HepG2 (cell line): Measurements from ENCODE around the gene MYO18B. TPM values are rescaled to one million over a fixed set of nuclear protein-coding genes. Genes with fewer than 3 reads are reported as not detected.

Experiments used
- ATAC-seq: fragments of 200-7000 bp; cut with Tn5 transposase; 3 replicates; pipeline ENCODE4 v1.9.1; 2020; ENCODE audit warnings: mild to moderate bottlenecking, moderate library complexity
- BruUV-seq: library from RNA; stranded (reverse); fragments of 400-500 nt; replicated peaks from 2 replicates; lab custom pipeline; 2021; lab: Mats Ljungman, UMichigan
- CTCF ChIA-PET: fragments of 300-600 bp; formaldehyde crosslinking; extraction: SDS; loops from one replicate; lab custom pipeline; 2021; ENCODE audit warnings: low total read pairs, inconsistent platforms, low intra/inter-chr PET ratio; lab: Yijun Ruan, JAX
- POLR2A ChIA-PET: fragments of 350-600 bp; sonication (Branson Sonifier 250); formaldehyde crosslinking; loops from one replicate; lab custom pipeline; 2020; ENCODE audit warnings: antibody characterized with exemption, inconsistent platforms; lab: Yijun Ruan, JAX
- DNase-seq: peaks from one replicate; pipeline ENCODE4 v3.0.0-alpha.2; 2015; ENCODE audit warnings: low spot score
- FAIRE-seq: peaks from 3 replicates; lab custom pipeline; 2011; peaks lifted over from hg19 to GRCh38; lab: Jason Lieb, UNC
- H2AFZ ChIP-seq: one replicate; pipeline ENCODE4 v1.6.1; 2011; ENCODE audit warnings: low read length, inconsistent platforms
- H3K27ac ChIP-seq: fragments of 300-600 bp; 3 replicates; pipeline ENCODE4 v1.8.0; 2011; ENCODE audit warnings: mixed run types, mild to moderate bottlenecking, mixed read lengths, low read length, inconsistent platforms; ENCODE audit not compliant: insufficient read depth; ENCODE audit errors: extremely low read length
- H3K27me3 ChIP-seq, 2 experiments: fragments of 200-600 bp in 1 of 2; 2 replicates in 1 of 2; 3 replicates in 1 of 2; pipeline versions ENCODE4 v1.6.0 to v1.8.0; 2011; ENCODE audit warnings: low read length in 2 of 2, mild to moderate bottlenecking in 2 of 2, moderate library complexity in 2 of 2, inconsistent platforms in 1 of 2; ENCODE audit not compliant: insufficient read depth in 2 of 2, control insufficient read depth in 1 of 2
- H3K36me3 ChIP-seq, 2 experiments: fragments of 200-600 bp in 1 of 2; replicated peaks in 1 of 2; 2 replicates in 1 of 2; 3 replicates in 1 of 2; pipeline versions ENCODE4 v1.5.1 to v1.8.0; 2011; ENCODE audit warnings: low read length in 2 of 2, inconsistent platforms in 1 of 2; ENCODE audit not compliant: insufficient read depth in 2 of 2, control insufficient read depth in 1 of 2
- H3K4me1 ChIP-seq: 2 replicates; pipeline ENCODE4 v1.5.1; 2012; ENCODE audit warnings: low read length, inconsistent platforms; ENCODE audit not compliant: insufficient read depth
- H3K4me2 ChIP-seq: 2 replicates; pipeline ENCODE4 v1.6.0; 2011; ENCODE audit warnings: low read depth, low read length, inconsistent platforms
- H3K4me3 ChIP-seq, 3 experiments: fragments of 200-600 bp in 1 of 3; sonication (generic), shearing (Covaris generic) in 1 of 3; replicated peaks in 1 of 3; 2 replicates each; pipeline ENCODE4 v1.5.1; 2011 to 2016; ENCODE audit warnings: low read length in 3 of 3, inconsistent platforms in 2 of 3, low read depth in 2 of 3, mild to moderate bottlenecking in 2 of 3, control low read depth in 1 of 3, mixed read lengths in 1 of 3; ENCODE audit not compliant: insufficient read depth in 1 of 3
- H3K79me2 ChIP-seq: one replicate; pipeline ENCODE4 v1.6.1; 2011; ENCODE audit warnings: low read length, inconsistent platforms; ENCODE audit not compliant: insufficient read depth
- H3K9ac ChIP-seq: 2 replicates; pipeline ENCODE4 v1.6.0; 2011; ENCODE audit warnings: mild to moderate bottlenecking, low read depth, low read length, inconsistent platforms; ENCODE audit not compliant: insufficient read depth
- H3K9me3 ChIP-seq: 2 replicates; pipeline ENCODE4 v1.5.1; 2012; ENCODE audit warnings: mild to moderate bottlenecking, low read length
- H4K20me1 ChIP-seq: 2 replicates; pipeline ENCODE4 v1.6.0; 2011; ENCODE audit warnings: inconsistent platforms, mild to moderate bottlenecking, low read length, moderate library complexity; ENCODE audit not compliant: insufficient read depth
- CHD2 ChIP-seq: IDR thresholded peaks from 2 replicates; pipeline ENCODE4 v1.6.1; 2011; ENCODE audit warnings: low read depth, low read length, improper control_type of control experiment
- CREB3 ChIP-seq: sonication (generic); formaldehyde crosslinking; IDR thresholded peaks from 2 replicates; pipeline ENCODE4 v1.5.0; 2020; ENCODE audit warnings: missing genetic modification reagents
- ETV6 ChIP-seq: sonication (generic); formaldehyde crosslinking; conservative IDR thresholded peaks from 2 replicates; pipeline ENCODE4 v1.4.0; 2020; ENCODE audit warnings: missing genetic modification reagents
- GLI4 ChIP-seq: sonication (generic); formaldehyde crosslinking; IDR thresholded peaks from 2 replicates; pipeline ENCODE4 v1.5.1; 2020; ENCODE audit warnings: missing genetic modification reagents, mild to moderate bottlenecking, moderate library complexity, borderline replicate concordance
- GPBP1L1 ChIP-seq: sonication (generic); formaldehyde crosslinking; IDR thresholded peaks from 2 replicates; pipeline ENCODE4 v1.5.0; 2020; ENCODE audit warnings: mild to moderate bottlenecking, missing genetic modification reagents
- IKZF4 ChIP-seq: sonication (generic); formaldehyde crosslinking; IDR thresholded peaks from 2 replicates; pipeline ENCODE4 v1.5.1; 2020; ENCODE audit warnings: borderline replicate concordance, mild to moderate bottlenecking, low read depth, missing genetic modification reagents; ENCODE audit errors: not compliant biosample characterization
- LBX2 ChIP-seq: sonication (generic); formaldehyde crosslinking; IDR thresholded peaks from 2 replicates; pipeline ENCODE4 v1.5.0; 2020; ENCODE audit warnings: missing genetic modification reagents, mild to moderate bottlenecking, borderline replicate concordance
- MIER2 ChIP-seq: IDR thresholded peaks from 2 replicates; pipeline ENCODE4 v1.6.1; 2016; ENCODE audit warnings: missing biosample characterization, missing genetic modification reagents
- RBM39 ChIP-seq: fragments of 200-400 bp; formaldehyde crosslinking; IDR thresholded peaks from one replicate; pipeline ENCODE4 v1.6.1; 2018; ENCODE audit warnings: antibody characterized with exemption, mild to moderate bottlenecking, low read depth, low read length; ENCODE audit not compliant: poor library complexity, severe bottlenecking
- RFX3 ChIP-seq: IDR thresholded peaks from 2 replicates; pipeline ENCODE4 v1.6.1; 2016; ENCODE audit warnings: missing biosample characterization, missing genetic modification reagents
- RNF2 ChIP-seq: fragments of 450-650 bp; conservative IDR thresholded peaks from 2 replicates; pipeline ENCODE4 v1.6.1; 2016; ENCODE audit warnings: low read depth
- SPEN ChIP-seq: sonication (generic); formaldehyde crosslinking; IDR thresholded peaks from 2 replicates; pipeline ENCODE4 v1.5.1; 2020; ENCODE audit warnings: low read depth, mild to moderate bottlenecking, missing genetic modification reagents
- THAP11 ChIP-seq: IDR thresholded peaks from 2 replicates; pipeline ENCODE4 v1.6.1; 2016; ENCODE audit warnings: missing biosample characterization, missing genetic modification reagents
- ZNF207 ChIP-seq: fragments of 450-650 bp; IDR thresholded peaks from 2 replicates; pipeline ENCODE4 v1.6.1; 2016; ENCODE audit warnings: antibody characterized with exemption, borderline replicate concordance
- ZNF512 ChIP-seq: sonication (generic); formaldehyde crosslinking; IDR thresholded peaks from 2 replicates; pipeline ENCODE4 v1.4.0; 2020; ENCODE audit warnings: mild to moderate bottlenecking, missing genetic modification reagents
- ZNF660 ChIP-seq: sonication (generic); formaldehyde crosslinking; IDR thresholded peaks from 2 replicates; pipeline ENCODE4 v1.5.1; 2020; ENCODE audit warnings: mild to moderate bottlenecking, low read depth, missing genetic modification reagents, borderline replicate concordance
- ZNF761 ChIP-seq: sonication (generic); formaldehyde crosslinking; conservative IDR thresholded peaks from 2 replicates; pipeline ENCODE4 v1.4.0; 2020; ENCODE audit warnings: mild to moderate bottlenecking, missing genetic modification reagents
- ZNF781 ChIP-seq: sonication (generic); formaldehyde crosslinking; IDR thresholded peaks from 2 replicates; pipeline ENCODE4 v1.5.1; 2020; ENCODE audit warnings: borderline replicate concordance, mild to moderate bottlenecking, missing genetic modification reagents; ENCODE audit errors: not compliant biosample characterization
- WGBS: methylation state at CpG from one replicate; pipeline ENCODE4 v1.1.6; 2017; ENCODE audit warnings: low lambda C conversion rate; 5-methylcytosine and 5-hydroxymethylcytosine counted together
- in situ Hi-C: cut with HindIII; loops from 2 replicates; pipeline ENCODE4 v1.10.0; 2017; ENCODE audit warnings: low pct_unique_long_range_greater_than_20kb; ENCODE audit not compliant: extremely low pct_ligation_motif_present
- intact Hi-C: fragments of 100-400 bp; cut with micrococcal nuclease; formaldehyde crosslinking; loops from one replicate; pipeline ENCODE4 v1.10.0; 2022; ENCODE audit not compliant: unreplicated experiment
- polyA plus RNA-seq, 8 experiments: library from polyadenylated mRNA; depleted of rRNA in 3 of 8; stranded (reverse) in 7 of 8; unstranded in 1 of 8; fragments of >200 nt; fragmentation: Illumina TruSeq in 4 of 8; extraction: Trizol in 4 of 8; gene quantifications; 2 replicates each; pipeline versions ENCODE4 v1.2.1 to v1.2.3, GENCODE V29; 2011 to 2016; ENCODE audit warnings: low read depth in 4 of 8, missing spikeins in 1 of 8, mixed read lengths in 1 of 8; ENCODE audit not compliant: insufficient read depth in 1 of 8
- total RNA-seq, 5 experiments: library from RNA; depleted of rRNA; stranded (reverse); fragments of >200 nt; fragmentation: Illumina TruSeq; extraction: Trizol; gene quantifications; 2 replicates each; pipeline ENCODE4 v1.2.3, GENCODE V29; 2016; ENCODE audit warnings: low read depth in 1 of 5

Gene MYO18B
- total and polyA plus RNA-seq, 2 of the 13 experiments (the other 11 are each of a cell fraction or from before 2014, with no cell fraction given), result 0.01 TPM; not detected in 1

GRCh38 chr22:25950111-25950510, 208.1 kb downstream of the MYO18B start:
- intact Hi-C loops, result no loop called here
- FAIRE-seq, result no peak
- no peak overlapping the region for H3K4me2 ChIP-seq
- H3K79me2 ChIP-seq, result no peaks in the 10 kb centered on the region
- H3K4me1 ChIP-seq, result peaks cover 43% of the 10 kb centered on the region
- no peak for TF ChIP-seq ZNF660 (CRISPR knock-in tag)
- TF ChIP-seq ZNF207, result no peak
- no peak for TF ChIP-seq THAP11 (CRISPR knock-in tag)
- no peak for TF ChIP-seq ZNF512 (CRISPR knock-in tag)
- TF ChIP-seq CHD2, result no peak
- no peak for TF ChIP-seq RNF2
- no peak for TF ChIP-seq GLI4
- no peak for TF ChIP-seq ETV6 (CRISPR knock-in tag)
- TF ChIP-seq RFX3 (CRISPR knock-in tag), result no peak
- TF ChIP-seq IKZF4, result no peak
- no peak for TF ChIP-seq ZNF761 (CRISPR knock-in tag)
- TF ChIP-seq CREB3, result no peak
- TF ChIP-seq ZNF781 (CRISPR knock-in tag), result no peak
- TF ChIP-seq SPEN, result no peak
- TF ChIP-seq RBM39, result no peak
- no peak for TF ChIP-seq MIER2 (CRISPR knock-in tag)
- TF ChIP-seq LBX2 (CRISPR knock-in tag), result no peak
- no peak for TF ChIP-seq GPBP1L1 (CRISPR knock-in tag)
- TF ChIP-seq, all 625 proteins: peak for 0
- ATAC-seq, result no peak
- CTCF ChIA-PET, result no interaction called here
- H3K36me3 ChIP-seq, result no peaks in the 10 kb centered on the region
- H3K9me3 ChIP-seq, result no peaks in the 10 kb centered on the region
- no peaks in the 10 kb centered on the region for H4K20me1 ChIP-seq
- no peak overlapping the region for H3K4me3 ChIP-seq
- no peak overlapping the region for H3K27ac ChIP-seq
- H3K9ac ChIP-seq, result no peak overlapping the region
- no peaks in the 10 kb centered on the region for H3K27me3 ChIP-seq
- 4% methylated on average over 1 of the region's 1 CpG for WGBS
- H2AFZ ChIP-seq, result no peak overlapping the region
- in situ Hi-C loops, result no loop called here
- POLR2A ChIA-PET, result no interaction called here
- no TSS peak for BruUV-seq
- DNase-seq, result no peak
